AG09309 (cell line): ENCODE data around the gene SVBP.

Source experiments
- DNase-seq: peaks from one replicate; pipeline ENCODE4 v3.0.0-alpha.2; 2010; ENCODE audit warnings: low read depth
- H3K4me3 ChIP-seq: 2 replicates; pipeline ENCODE4 v1.5.1; 2011; ENCODE audit warnings: mild to moderate bottlenecking, low read depth, low read length, moderate library complexity; ENCODE audit not compliant: control insufficient read depth
- CTCF ChIP-seq: IDR thresholded peaks from 2 replicates; pipeline ENCODE4 v1.5.1; 2011; ENCODE audit warnings: mild to moderate bottlenecking, low read depth, low read length, inconsistent platforms; ENCODE audit not compliant: insufficient read depth, control insufficient read depth; ENCODE audit errors: missing control alignments

SVBP gene

GRCh38 chr1:42847111-42847595, 30.0 kb upstream of the SVBP start:
- peak overlapping the region; percentile 97 for H3K4me3 ChIP-seq
- no peak for DNase-seq
- no peak for TF ChIP-seq CTCF

- peak within 1 kb of the TSS; percentile 97 for H3K4me3 ChIP-seq
- peak; percentile 88 for DNase-seq
- TF ChIP-seq CTCF = peak; percentile 55
Observed at GRCh38 chr1:42846257-42847110, 29.3 kb upstream of the SVBP start, which contains the start of gene ZNF691. Gene ZNF691 (plus strand): TSS chr1:42846613. CDS start chr1:42849659, 3,046 bp downstream.

GRCh38 chr1:42845866-42846256, 28.7 kb upstream of the SVBP start:
- TF ChIP-seq CTCF = no peak
- no peak for DNase-seq
- H3K4me3 ChIP-seq = peak overlapping the region; percentile 97

DNA sequence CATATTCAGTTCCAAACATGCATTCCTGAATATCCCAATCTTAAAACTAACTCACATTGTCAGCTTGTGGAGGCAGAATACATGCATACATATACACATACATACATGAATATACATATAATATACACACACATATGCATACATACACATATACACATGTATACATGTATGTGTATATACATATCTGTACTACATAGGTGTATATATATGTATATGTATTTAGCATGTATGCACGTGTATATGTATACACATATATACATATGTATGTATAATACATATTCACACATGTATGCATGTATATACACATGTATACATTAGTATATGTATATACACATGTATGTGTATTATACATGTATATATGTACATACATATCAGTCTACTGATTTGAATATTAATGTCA, 28.0 kb upstream of the SVBP start:
- H3K4me3 ChIP-seq = no peak overlapping the region
- no peak for DNase-seq
- TF ChIP-seq CTCF = no peak

DNA sequence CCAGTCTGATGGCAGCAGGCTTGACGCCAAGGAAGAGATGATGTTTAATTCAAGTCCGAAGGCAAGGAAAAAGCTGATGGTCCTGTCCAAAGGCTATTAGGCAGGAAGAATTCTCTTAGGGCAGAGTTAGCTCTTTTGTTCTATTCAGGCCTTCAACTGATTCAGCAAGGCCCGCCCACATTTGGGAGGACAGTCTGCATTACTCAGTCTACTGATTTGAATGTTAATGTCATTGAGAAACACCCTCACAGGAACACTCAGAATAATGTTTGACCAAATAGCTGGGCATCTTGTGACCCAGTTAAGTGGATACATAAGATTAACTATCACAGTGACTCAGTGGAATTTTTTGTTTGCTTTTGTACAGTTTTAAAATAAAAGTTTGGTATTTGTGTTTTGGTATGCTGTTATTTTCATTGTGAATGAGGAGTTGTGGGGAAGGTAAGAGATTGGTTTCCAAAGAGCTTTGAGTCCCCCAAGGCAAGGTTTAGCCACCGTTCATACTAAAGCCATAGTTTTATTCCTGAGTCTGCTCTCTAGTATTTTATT, 27.5 kb upstream of the SVBP start:
- no peak for TF ChIP-seq CTCF
- no peak overlapping the region for H3K4me3 ChIP-seq
- no peak for DNase-seq

- no peak for DNase-seq
- TF ChIP-seq CTCF = no peak
- H3K4me3 ChIP-seq = no peak overlapping the region
Observed at GRCh38 chr1:42841440-42842147, 24.4 kb upstream of the SVBP start.
